ENCODE measurements around the gene TAF4B. TPM values are rescaled to one million over a fixed set of nuclear protein-coding genes. Genes with fewer than 3 reads are reported as not detected.

TAF4B gene
- total and polyA plus RNA-seq, 2 experiments from 2014 or later, result 1.4 TPM; not detected in 1

GRCh38 chr18:26416652-26417150 is 190.5 kb downstream of the TAF4B start:
- H2AFZ ChIP-seq, result no peak overlapping the region
- H3K27ac ChIP-seq, result no peak overlapping the region
- H3K27me3 ChIP-seq, result no peaks in the 10 kb centered on the region
- 87% methylated on average over 8 of the region's 8 CpGs for WGBS (ENCODE audit: low lambda C conversion rate, missing lambda C conversion rate)
- no peak for DNase-seq (ENCODE audit: low spot score)
- no peak overlapping the region for H3K4me3 ChIP-seq
- H3K9me2 ChIP-seq (replicated peaks; ENCODE audit: insufficient read depth), result no peaks in the 10 kb centered on the region
- TF ChIP-seq EZH2 (IDR thresholded peaks at IDR 0.05; ENCODE audit: borderline replicate concordance) (no peak), EZH2phosphoT487 (IDR thresholded peaks at IDR 0.05; ENCODE audit: low read depth, severe bottlenecking, unreplicated experiment) (no peak), CTCF (IDR thresholded peaks at IDR 0.05; ENCODE audit: poor library complexity) (no peak)
- H3K79me2 ChIP-seq, result no peaks in the 10 kb centered on the region
- H3K9me3 ChIP-seq (ENCODE audit: low read depth), result no peaks in the 10 kb centered on the region
- H3K36me3 ChIP-seq (replicated peaks; ENCODE audit: insufficient read depth, low read depth), result no peaks in the 10 kb centered on the region
- peaks cover 4% of the 10 kb centered on the region for H3K4me1 ChIP-seq (ENCODE audit: insufficient read depth)
- H3K4me2 ChIP-seq, result no peak overlapping the region
- no peaks in the 10 kb centered on the region for H4K20me1 ChIP-seq (ENCODE audit: insufficient read depth, poor library complexity, severe bottlenecking)

- no peak overlapping the region for H3K4me2 ChIP-seq
- no peaks in the 10 kb centered on the region for H4K20me1 ChIP-seq (ENCODE audit: insufficient read depth, poor library complexity, severe bottlenecking)
- H3K36me3 ChIP-seq (replicated peaks; ENCODE audit: insufficient read depth, low read depth), result no peaks in the 10 kb centered on the region
- DNase-seq (ENCODE audit: low spot score), result no peak
- no peaks in the 10 kb centered on the region for H3K27me3 ChIP-seq
- H3K4me1 ChIP-seq (ENCODE audit: insufficient read depth), result peaks cover 4% of the 10 kb centered on the region
- TF ChIP-seq CTCF (IDR thresholded peaks at IDR 0.05; ENCODE audit: poor library complexity), result no peak
- TF ChIP-seq EZH2phosphoT487 (IDR thresholded peaks at IDR 0.05; ENCODE audit: low read depth, severe bottlenecking, unreplicated experiment), result no peak
- TF ChIP-seq EZH2 (IDR thresholded peaks at IDR 0.05; ENCODE audit: borderline replicate concordance), result no peak
- no peaks in the 10 kb centered on the region for H3K9me2 ChIP-seq (replicated peaks; ENCODE audit: insufficient read depth)
- no peak overlapping the region for H3K27ac ChIP-seq
- H2AFZ ChIP-seq, result no peak overlapping the region
- no peaks in the 10 kb centered on the region for H3K9me3 ChIP-seq (ENCODE audit: low read depth)
- no peak overlapping the region for H3K4me3 ChIP-seq
- H3K79me2 ChIP-seq, result no peaks in the 10 kb centered on the region
- 92% methylated on average over 12 of the region's 12 CpGs for WGBS (ENCODE audit: low lambda C conversion rate, missing lambda C conversion rate)
Measured at GRCh38 chr18:26417190-26417589, 190.9 kb downstream of the TAF4B start.

- no peaks in the 10 kb centered on the region for H3K79me2 ChIP-seq
- no peak overlapping the region for H3K4me3 ChIP-seq
- 94% methylated on average over 4 of the region's 4 CpGs for WGBS (ENCODE audit: low lambda C conversion rate, missing lambda C conversion rate)
- H2AFZ ChIP-seq, result no peak overlapping the region
- no peak for TF ChIP-seq EZH2 (IDR thresholded peaks at IDR 0.05; ENCODE audit: borderline replicate concordance)
- TF ChIP-seq CTCF (IDR thresholded peaks at IDR 0.05; ENCODE audit: poor library complexity), result no peak
- peaks cover 4% of the 10 kb centered on the region for H3K4me1 ChIP-seq (ENCODE audit: insufficient read depth)
- H3K27me3 ChIP-seq, result no peaks in the 10 kb centered on the region
- no peaks in the 10 kb centered on the region for H3K9me2 ChIP-seq (replicated peaks; ENCODE audit: insufficient read depth)
- no peak overlapping the region for H3K27ac ChIP-seq
- no peak for DNase-seq (ENCODE audit: low spot score)
- H3K36me3 ChIP-seq (replicated peaks; ENCODE audit: insufficient read depth, low read depth), result no peaks in the 10 kb centered on the region
- H3K9me3 ChIP-seq (ENCODE audit: low read depth), result no peaks in the 10 kb centered on the region
- H3K4me2 ChIP-seq, result no peak overlapping the region
- no peaks in the 10 kb centered on the region for H4K20me1 ChIP-seq (ENCODE audit: insufficient read depth, poor library complexity, severe bottlenecking)
Measured at GRCh38 chr18:26418225-26418624, 192.0 kb downstream of the TAF4B start.

GRCh38 chr18:26419746-26420145 is 193.5 kb downstream of the TAF4B start:
- TF ChIP-seq EZH2 (IDR thresholded peaks at IDR 0.05; ENCODE audit: borderline replicate concordance) (no peak), EZH2phosphoT487 (IDR thresholded peaks at IDR 0.05; ENCODE audit: low read depth, severe bottlenecking, unreplicated experiment) (no peak), CTCF (IDR thresholded peaks at IDR 0.05; ENCODE audit: poor library complexity) (no peak)
- Histone ChIP-seq H3K9me3 (ENCODE audit: low read depth) (no peaks in the 10 kb centered on the region), H3K79me2 (no peaks in the 10 kb centered on the region), H2AFZ (no peak overlapping the region), H3K27me3 (no peaks in the 10 kb centered on the region), H3K4me1 (ENCODE audit: insufficient read depth) (peaks cover 4% of the 10 kb centered on the region), H3K27ac (no peak overlapping the region), H3K4me3 (no peak overlapping the region), H3K9me2 (replicated peaks; ENCODE audit: insufficient read depth) (no peaks in the 10 kb centered on the region), H3K4me2 (no peak overlapping the region), H3K36me3 (replicated peaks; ENCODE audit: insufficient read depth, low read depth) (no peaks in the 10 kb centered on the region), H4K20me1 (ENCODE audit: insufficient read depth, poor library complexity, severe bottlenecking) (no peaks in the 10 kb centered on the region)
- 72% methylated on average over 9 of the region's 9 CpGs for WGBS (ENCODE audit: low lambda C conversion rate, missing lambda C conversion rate)
- no peak for DNase-seq (ENCODE audit: low spot score)
